HG02759 (cell line): ENCODE measurements around the gene OSBP2.

Source experiments
- ATAC-seq: cut with Tn5 transposase; IDR thresholded peaks from one replicate; pipeline ENCODE4 v1.9.1; 2021; ENCODE audit warnings: mild to moderate bottlenecking, moderate library complexity; ENCODE audit not compliant: unreplicated experiment

OSBP2 gene

GRCh38 chr22:30953206-30953605 is 258.5 kb downstream of the OSBP2 start:
- ATAC-seq, result no peak

GRCh38 chr22:30955153-30955552 is 260.5 kb downstream of the OSBP2 start:
- ATAC-seq, result no peak
